GM12801 (cell line): ENCODE measurements around the gene TGDS.

ENCODE experiments used
- CTCF ChIP-seq: IDR thresholded peaks from one replicate; pipeline ENCODE4 v1.5.1; 2011; ENCODE audit warnings: control low read depth; ENCODE audit not compliant: insufficient read length; ENCODE audit errors: extremely low read depth

Gene TGDS

GRCh38 chr13:94579063-94579462 is 16.9 kb downstream of the TGDS start:
- TF ChIP-seq CTCF, result no peak

GRCh38 chr13:94569615-94570014 is 26.3 kb downstream of the TGDS start:
- no peak for TF ChIP-seq CTCF

GRCh38 chr13:94568443-94568842 is 27.5 kb downstream of the TGDS start:
- TF ChIP-seq CTCF, result no peak

- no peak for TF ChIP-seq CTCF
Measured at GRCh38 chr13:94567581-94567980, 28.4 kb downstream of the TGDS start.

GRCh38 chr13:94561126-94561525 is 34.8 kb downstream of the TGDS start:
- TF ChIP-seq CTCF, result no peak

GRCh38 chr13:94560116-94560515 is 35.8 kb downstream of the TGDS start:
- no peak for TF ChIP-seq CTCF

GRCh38 chr13:94559222-94559795 is 36.6 kb downstream of the TGDS start:
- no peak for TF ChIP-seq CTCF

GRCh38 chr13:94558716-94559115 is 37.2 kb downstream of the TGDS start:
- TF ChIP-seq CTCF, result no peak
